Right lobe of liver (tissue), 6 donors: ENCODE results near the gene SUPT4H1. TPM values are rescaled to one million over a fixed set of nuclear protein-coding genes. Genes with fewer than 3 reads are reported as not detected.
A peak's percentile ranks its signal among the peaks of the same experiment; 100 is the strongest.

ENCODE experiments used
- ATAC-seq, 4 donors: fragments of 200-7000 bp; cut with Tn5 transposase; one replicate each; pipeline ENCODE4 v1.9.1; 2020; ENCODE audit warnings: mild to moderate bottlenecking in 4 of 4, moderate library complexity in 4 of 4
- DNase-seq, 3 donors: peaks; one replicate each; pipeline ENCODE4 v3.0.0-alpha.2; 2020
- H3K27ac ChIP-seq, 3 donors: fragments of 200-600 bp; one replicate each; pipeline ENCODE4 v1.8.0; 2022
- H3K27me3 ChIP-seq, 2 donors: fragments of 200-600 bp; one replicate each; pipeline ENCODE4 v1.8.0; 2022
- H3K36me3 ChIP-seq, 4 donors: fragments of 200-600 bp; sonication (generic) in 1 of 4; one replicate each; pipeline versions ENCODE4 v1.5.1 to v1.8.0; 2017 to 2022; ENCODE audit warnings: control low read depth in 1 of 4
- H3K4me1 ChIP-seq, 4 donors: fragments of 200-600 bp; sonication (generic) in 1 of 4; one replicate each; pipeline versions ENCODE4 v1.5.1 to v1.8.0; 2017 to 2022; ENCODE audit warnings: control low read depth in 1 of 4
- H3K4me3 ChIP-seq, 3 donors: fragments of 200-600 bp; one replicate each; pipeline ENCODE4 v1.8.0; 2022
- H3K9me3 ChIP-seq, 4 donors: fragments of 200-600 bp; sonication (generic) in 1 of 4; one replicate each; pipeline versions ENCODE4 v1.5.1 to v1.8.0; 2017 to 2022; ENCODE audit warnings: control low read depth in 1 of 4
- POLR2A ChIP-seq: fragments of 450-650 bp; IDR thresholded peaks from one replicate; pipeline ENCODE4 v1.6.1; 2017; ENCODE audit warnings: antibody characterized with exemption, mild to moderate bottlenecking
- WGBS: methylation state at CpG from one replicate; pipeline ENCODE4 v1.1.6; 2018; ENCODE audit warnings: low coverage, low lambda C conversion rate; ENCODE audit not compliant: insufficient coverage; ENCODE audit errors: missing lambda C conversion rate; 5-methylcytosine and 5-hydroxymethylcytosine counted together
- intact Hi-C, 2 donors: fragments of 100-400 bp; cut with DNase I; formaldehyde crosslinking; loops; one replicate each; pipeline versions ENCODE4 v1.11.2 to v1.14.1; 2022
- total RNA-seq, 6 experiments: library from RNA; depleted of rRNA in 2 of 6; stranded (reverse); fragments of >200 nt in 2 of 6; fragmentation: NEBNext Ultra II Directional in 3 of 6; extraction: Animal tissue kit (Norgen Biotek cat#: 25700) in 3 of 6; gene quantifications; one replicate each; pipeline versions ENCODE4 v1.1.0 to v1.2.4, GENCODE V29; 2016 to 2023
- TF ChIP-seq, protein P1 (sequence below), 4 donors: fragments of 200-600 bp in 3 of 4; fragments of 450-650 bp in 1 of 4; IDR thresholded peaks; one replicate each; pipeline versions ENCODE4 v1.5.1 to v1.8.0; 2016 to 2022; ENCODE audit warnings: antibody characterized with exemption in 4 of 4, mild to moderate bottlenecking in 2 of 4
- donor health status: DM: no; HTN: yes; CAD: no.
- donor health status: DM: no; HTN: no; CAD: no.
- donor health status: DM: no; HTN: no; CAD: no.
- donor health status: DM: no; HTN: yes; CAD: no.
- donor health status: DM: no; HTN: yes; CAD: no.

SUPT4H1 gene
- total RNA-seq, 6 experiments from 2014 or later = 24.8 to 50.9 (median 37.0) TPM

DNA sequence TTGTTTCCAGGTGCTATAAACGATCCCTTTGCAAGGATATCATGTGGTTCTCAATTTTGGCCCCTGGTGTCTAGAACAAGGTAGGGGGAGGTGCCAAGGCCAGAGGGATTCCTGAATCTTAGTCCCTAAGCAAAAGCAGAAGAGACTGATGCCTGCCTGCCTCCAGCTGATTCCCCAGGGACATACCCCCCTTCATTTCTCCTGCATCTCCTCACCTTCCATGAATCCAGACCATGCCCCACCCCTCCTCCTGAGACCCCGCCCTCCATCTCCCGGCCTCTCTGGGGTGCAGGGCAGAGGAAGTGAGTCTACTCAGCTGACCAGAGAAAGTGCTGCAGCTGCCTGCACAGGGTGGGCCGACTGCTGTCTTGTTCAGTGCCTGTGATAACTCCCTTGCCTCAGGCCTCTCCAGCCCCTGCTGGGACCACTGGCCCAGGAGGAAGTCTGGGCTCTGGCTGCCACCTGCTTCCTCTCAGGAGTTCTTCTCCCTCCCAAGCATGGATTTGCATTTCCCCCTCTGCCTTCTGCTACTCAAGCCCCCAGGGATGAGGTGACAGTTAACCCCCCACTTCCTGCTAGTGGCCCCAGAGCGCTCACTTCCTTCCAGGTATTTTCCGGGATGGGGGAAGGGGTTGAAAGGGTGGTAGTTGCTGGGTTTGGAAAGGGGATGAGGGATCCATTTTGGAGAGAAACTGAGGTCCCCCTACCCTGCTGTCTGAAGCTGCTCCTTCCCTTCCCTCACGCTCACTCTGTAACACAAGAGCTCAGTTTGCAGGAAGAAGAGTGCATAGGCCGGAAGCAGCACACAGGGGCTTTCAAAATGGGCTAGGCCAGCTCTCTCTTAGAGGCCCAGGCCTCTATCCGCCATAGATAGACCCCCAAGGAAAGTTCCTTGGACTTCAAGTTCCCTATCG, 12.9 kb downstream of the SUPT4H1 start:
- DNase-seq (peak in 2 of 3 donors; percentile 64 to 75), ATAC-seq (peak; percentile 38 to 59 (median 53))
- peak overlapping the region in 2 of 3 donors; percentile 3 to 26 for H3K4me3 ChIP-seq
- H3K27me3 ChIP-seq = no peaks in the 10 kb centered on the region
- no peaks in the 10 kb centered on the region for H3K4me1 ChIP-seq
- whole genome bisulfite sequencing = 42% methylated on average over 9 of the region's 10 CpGs
- H3K27ac ChIP-seq = peak overlapping the region; percentile 44 to 82 (median 75)
- H3K36me3 ChIP-seq = no peaks in the 10 kb centered on the region
- intact Hi-C loops = no loop called here
- H3K9me3 ChIP-seq = no peaks in the 10 kb centered on the region
- TF ChIP-seq, protein P1, sequence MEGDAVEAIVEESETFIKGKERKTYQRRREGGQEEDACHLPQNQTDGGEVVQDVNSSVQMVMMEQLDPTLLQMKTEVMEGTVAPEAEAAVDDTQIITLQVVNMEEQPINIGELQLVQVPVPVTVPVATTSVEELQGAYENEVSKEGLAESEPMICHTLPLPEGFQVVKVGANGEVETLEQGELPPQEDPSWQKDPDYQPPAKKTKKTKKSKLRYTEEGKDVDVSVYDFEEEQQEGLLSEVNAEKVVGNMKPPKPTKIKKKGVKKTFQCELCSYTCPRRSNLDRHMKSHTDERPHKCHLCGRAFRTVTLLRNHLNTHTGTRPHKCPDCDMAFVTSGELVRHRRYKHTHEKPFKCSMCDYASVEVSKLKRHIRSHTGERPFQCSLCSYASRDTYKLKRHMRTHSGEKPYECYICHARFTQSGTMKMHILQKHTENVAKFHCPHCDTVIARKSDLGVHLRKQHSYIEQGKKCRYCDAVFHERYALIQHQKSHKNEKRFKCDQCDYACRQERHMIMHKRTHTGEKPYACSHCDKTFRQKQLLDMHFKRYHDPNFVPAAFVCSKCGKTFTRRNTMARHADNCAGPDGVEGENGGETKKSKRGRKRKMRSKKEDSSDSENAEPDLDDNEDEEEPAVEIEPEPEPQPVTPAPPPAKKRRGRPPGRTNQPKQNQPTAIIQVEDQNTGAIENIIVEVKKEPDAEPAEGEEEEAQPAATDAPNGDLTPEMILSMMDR (IDR thresholded peaks at IDR 0.05) = no peak
- peak; percentile 44 for TF ChIP-seq POLR2A

DNA sequence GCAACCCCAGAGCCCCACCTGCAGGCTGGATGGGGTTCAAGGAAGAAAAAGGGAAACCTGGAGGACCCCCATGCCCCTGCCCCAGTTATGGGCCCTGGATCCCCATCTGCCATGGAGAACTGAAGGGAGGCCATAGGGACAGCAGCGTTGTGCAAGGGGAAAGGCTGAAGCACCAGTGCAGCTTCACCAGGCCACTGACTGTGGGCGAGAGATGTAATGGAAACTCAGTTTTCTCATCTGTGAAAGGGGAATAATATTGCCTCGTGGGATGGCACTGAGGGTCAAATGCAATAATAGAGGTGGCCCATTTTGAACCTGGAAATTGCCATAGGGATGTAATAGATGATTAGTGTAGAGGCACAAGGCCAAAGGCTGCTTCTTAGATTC, 13.6 kb downstream of the SUPT4H1 start:
- ATAC-seq (peak in 1 of 4 donors; percentile 2), DNase-seq (no peak)
- Histone ChIP-seq H3K4me1 (no peaks in the 10 kb centered on the region), H3K27me3 (no peaks in the 10 kb centered on the region), H3K36me3 (no peaks in the 10 kb centered on the region), H3K9me3 (no peaks in the 10 kb centered on the region), H3K27ac (peak overlapping the region; percentile 44 to 82 (median 75)), H3K4me3 (no peak overlapping the region)
- intact Hi-C loops = no loop called here
- TF ChIP-seq, protein P1 (IDR thresholded peaks at IDR 0.05) = no peak
- no peak for TF ChIP-seq POLR2A
- WGBS = 74% methylated on average over 3 of the region's 3 CpGs

DNA sequence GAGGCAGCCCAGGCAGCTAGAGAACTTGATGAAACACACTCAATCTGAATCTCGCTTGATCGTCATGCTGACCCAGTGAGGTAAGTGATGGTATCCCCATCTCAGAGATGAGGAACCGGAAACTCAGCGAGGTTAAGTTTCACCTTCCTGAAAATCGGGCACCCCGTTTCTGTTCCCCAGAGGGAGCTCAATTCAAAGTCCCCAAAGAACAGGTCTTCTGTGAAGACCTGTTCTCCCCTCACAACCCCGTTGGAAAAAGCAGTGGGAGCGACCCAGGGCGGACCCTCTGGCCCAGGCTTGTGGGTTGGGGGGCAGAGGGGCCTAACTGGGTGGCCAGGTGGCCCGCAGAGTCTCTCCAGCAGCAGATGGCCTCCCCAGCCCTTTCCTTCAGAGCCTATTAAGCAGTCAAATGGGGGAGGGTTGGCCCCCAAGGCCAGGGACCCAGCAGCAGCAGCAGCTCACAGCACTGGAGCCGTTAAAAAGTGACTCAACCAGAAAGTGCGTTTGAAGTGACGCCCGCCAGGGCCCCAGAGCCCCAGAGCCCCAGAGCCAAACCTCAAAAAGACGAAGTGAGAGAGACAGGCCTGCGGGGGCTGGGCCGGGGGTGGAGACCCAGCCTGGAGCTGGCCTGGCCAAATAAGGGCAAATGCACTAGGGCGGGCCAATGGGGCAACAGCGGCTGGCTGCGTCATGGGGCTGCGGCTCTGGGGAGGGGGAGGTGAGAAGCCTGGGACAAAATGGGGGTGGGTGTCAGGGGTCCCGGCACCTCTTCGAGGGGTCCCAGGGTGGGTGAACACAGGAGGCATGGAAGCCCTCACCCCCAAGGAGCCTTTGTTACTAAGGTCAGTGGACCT, 14.2 kb downstream of the SUPT4H1 start:
- ATAC-seq (peak; percentile 65 to 76 (median 70)), DNase-seq (peak; percentile 74 to 87 (median 81))
- intact Hi-C loops = no loop called here
- Histone ChIP-seq H3K9me3 (no peaks in the 10 kb centered on the region), H3K27ac (peak overlapping the region; percentile 73 to 91 (median 82)), H3K4me3 (peak overlapping the region in 1 of 3 donors; percentile 6), H3K27me3 (no peaks in the 10 kb centered on the region), H3K36me3 (no peaks in the 10 kb centered on the region), H3K4me1 (no peaks in the 10 kb centered on the region)
- 14% methylated on average over 9 of the region's 23 CpGs for whole genome bisulfite sequencing
- peak; percentile 60 for TF ChIP-seq POLR2A
- TF ChIP-seq, protein P1 (IDR thresholded peaks at IDR 0.05) = no peak

DNA sequence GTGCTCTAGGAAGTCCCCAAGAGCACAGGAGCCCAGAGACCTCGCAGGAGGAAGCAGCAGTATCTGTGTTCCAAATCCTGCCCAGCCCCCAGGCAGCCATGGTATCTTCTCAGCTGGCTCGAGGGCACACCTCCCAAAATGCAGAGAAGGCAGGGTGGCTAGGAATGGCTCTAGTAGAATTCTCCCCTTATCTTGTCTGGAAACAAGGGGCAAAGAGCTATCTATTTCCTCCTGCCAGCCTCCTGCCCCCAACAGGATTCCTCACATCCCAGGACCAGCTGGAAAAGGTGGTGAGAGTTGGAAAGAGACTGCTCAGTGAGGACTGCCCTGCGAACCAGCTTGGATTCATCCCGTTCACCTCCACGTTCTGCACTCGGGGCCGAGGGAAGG, 14.8 kb downstream of the SUPT4H1 start:
- ATAC-seq (no peak), DNase-seq (no peak)
- Histone ChIP-seq H3K4me3 (peak overlapping the region in 1 of 3 donors; percentile 6), H3K27me3 (no peaks in the 10 kb centered on the region), H3K27ac (peak overlapping the region; percentile 34 to 91 (median 82)), H3K36me3 (no peaks in the 10 kb centered on the region), H3K9me3 (no peaks in the 10 kb centered on the region), H3K4me1 (no peaks in the 10 kb centered on the region)
- TF ChIP-seq, protein P1 (IDR thresholded peaks at IDR 0.05) = no peak
- TF ChIP-seq POLR2A = no peak
- intact Hi-C loops = no loop called here
- WGBS = 17% methylated on average over 1 of the region's 7 CpGs
